ENCODE results near the gene FAM120A. TPM values are rescaled to one million over a fixed set of nuclear protein-coding genes. Genes with fewer than 3 reads are reported as not detected.

Gene FAM120A
- polyA plus RNA-seq, 1 experiment, result 89.4 TPM

GRCh38 chr9:93493949-93494348 lies 42.5 kb downstream of the FAM120A start:
- Histone ChIP-seq H3K27me3 (ENCODE audit: control insufficient read depth, insufficient read depth, low read length) (no peaks in the 10 kb centered on the region), H3K4me3 (ENCODE audit: low read depth, low read length) (no peak overlapping the region), H3K36me3 (ENCODE audit: control insufficient read depth, insufficient read depth, low read length) (peaks cover 5% of the 10 kb centered on the region)
- CTCF ChIA-PET, result no interaction called here
- POLR2A ChIA-PET, result no interaction called here
- TF ChIP-seq, protein P1, sequence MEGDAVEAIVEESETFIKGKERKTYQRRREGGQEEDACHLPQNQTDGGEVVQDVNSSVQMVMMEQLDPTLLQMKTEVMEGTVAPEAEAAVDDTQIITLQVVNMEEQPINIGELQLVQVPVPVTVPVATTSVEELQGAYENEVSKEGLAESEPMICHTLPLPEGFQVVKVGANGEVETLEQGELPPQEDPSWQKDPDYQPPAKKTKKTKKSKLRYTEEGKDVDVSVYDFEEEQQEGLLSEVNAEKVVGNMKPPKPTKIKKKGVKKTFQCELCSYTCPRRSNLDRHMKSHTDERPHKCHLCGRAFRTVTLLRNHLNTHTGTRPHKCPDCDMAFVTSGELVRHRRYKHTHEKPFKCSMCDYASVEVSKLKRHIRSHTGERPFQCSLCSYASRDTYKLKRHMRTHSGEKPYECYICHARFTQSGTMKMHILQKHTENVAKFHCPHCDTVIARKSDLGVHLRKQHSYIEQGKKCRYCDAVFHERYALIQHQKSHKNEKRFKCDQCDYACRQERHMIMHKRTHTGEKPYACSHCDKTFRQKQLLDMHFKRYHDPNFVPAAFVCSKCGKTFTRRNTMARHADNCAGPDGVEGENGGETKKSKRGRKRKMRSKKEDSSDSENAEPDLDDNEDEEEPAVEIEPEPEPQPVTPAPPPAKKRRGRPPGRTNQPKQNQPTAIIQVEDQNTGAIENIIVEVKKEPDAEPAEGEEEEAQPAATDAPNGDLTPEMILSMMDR (IDR thresholded peaks at IDR 0.05; ENCODE audit: insufficient read depth, low read depth, low read length), result no peak
- no peak for DNase-seq (ENCODE audit: low read depth)

DNA sequence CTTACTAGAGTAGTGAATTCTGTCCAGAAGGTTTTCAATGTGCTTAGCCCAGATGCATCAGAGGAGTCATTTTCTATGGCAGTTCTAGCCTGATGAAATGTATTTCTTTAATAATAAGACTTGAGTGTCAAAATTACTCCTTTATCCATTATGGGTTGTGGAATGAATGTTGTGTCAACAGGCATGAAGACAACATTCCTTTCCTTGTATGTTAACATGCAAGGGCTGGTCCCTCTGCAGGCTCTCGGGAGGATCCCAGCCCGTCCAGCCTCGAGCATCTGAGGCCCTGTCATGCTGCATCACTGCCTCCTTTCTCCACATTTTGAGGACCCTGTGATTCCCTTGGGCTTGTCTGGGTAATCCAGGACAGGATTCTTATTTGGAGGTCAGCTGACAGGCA lies 44.8 kb downstream of the FAM120A start:
- CTCF ChIA-PET, result no interaction called here
- no peak for DNase-seq (ENCODE audit: low read depth)

GRCh38 chr9:93500571-93501298 lies 49.2 kb downstream of the FAM120A start:
- Histone ChIP-seq H3K36me3 (ENCODE audit: control insufficient read depth, insufficient read depth, low read length) (peaks cover 3% of the 10 kb centered on the region), H3K27me3 (ENCODE audit: control insufficient read depth, insufficient read depth, low read length) (no peaks in the 10 kb centered on the region), H3K4me3 (ENCODE audit: low read depth, low read length) (peak overlapping the region; percentile 2; the same call in 1 of the 2 replicates)
- no peak for DNase-seq (ENCODE audit: low read depth)
- ChIA-PET CTCF (interaction anchor here (1.0 kb wide), 1 partner anchor 11 kb away, joined by 3 read pairs; no protein-coding TSS in a partner anchor), POLR2A (no interaction called here)
- TF ChIP-seq, protein P1 (IDR thresholded peaks at IDR 0.05; ENCODE audit: insufficient read depth, low read depth, low read length), result no peak

More for the DNA sequence above, 44.8 kb downstream of the FAM120A start:
- Histone ChIP-seq H3K4me3 (ENCODE audit: low read depth, low read length) (no peak overlapping the region), H3K36me3 (ENCODE audit: control insufficient read depth, insufficient read depth, low read length) (peaks cover 5% of the 10 kb centered on the region), H3K27me3 (ENCODE audit: control insufficient read depth, insufficient read depth, low read length) (no peaks in the 10 kb centered on the region)
- TF ChIP-seq, protein P1 (IDR thresholded peaks at IDR 0.05; ENCODE audit: insufficient read depth, low read depth, low read length), result no peak
- POLR2A ChIA-PET, result no interaction called here

- no peaks in the 10 kb centered on the region for H3K27me3 ChIP-seq (ENCODE audit: control insufficient read depth, insufficient read depth, low read length)
- peaks cover 3% of the 10 kb centered on the region for H3K36me3 ChIP-seq (ENCODE audit: control insufficient read depth, insufficient read depth, low read length)
- CTCF ChIA-PET, result interaction anchor here (1.0 kb wide), 1 partner anchor 11 kb away, joined by 3 read pairs; no protein-coding TSS in a partner anchor
- H3K4me3 ChIP-seq (ENCODE audit: low read depth, low read length), result peak overlapping the region; percentile 25
- TF ChIP-seq, protein P1 (IDR thresholded peaks at IDR 0.05; ENCODE audit: insufficient read depth, low read depth, low read length), result no peak
- no peak for DNase-seq (ENCODE audit: low read depth)
- POLR2A ChIA-PET, result no interaction called here
Measured at GRCh38 chr9:93501406-93501805, 49.9 kb downstream of the FAM120A start.

DNA sequence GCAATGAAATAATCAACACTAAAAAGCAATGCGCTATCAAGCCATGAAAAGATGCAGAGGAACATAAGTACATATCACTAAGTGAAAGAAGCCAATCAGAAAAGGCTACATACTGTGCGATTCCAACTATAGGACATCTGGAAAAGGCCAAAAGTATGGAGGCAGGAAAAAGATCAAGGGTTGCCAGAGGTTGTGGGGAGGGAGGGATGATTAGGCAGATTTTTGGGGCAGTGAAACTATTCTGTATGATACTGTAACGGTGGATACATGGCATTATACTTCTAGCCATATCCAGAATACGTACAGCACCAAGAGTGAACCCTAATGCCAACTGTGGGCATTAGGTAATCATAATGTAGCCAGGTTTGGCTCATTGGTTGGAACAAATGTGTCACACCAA lies 51.9 kb downstream of the FAM120A start:
- H3K36me3 ChIP-seq (ENCODE audit: control insufficient read depth, insufficient read depth, low read length), result no peaks in the 10 kb centered on the region; the same call in 1 of the 2 replicates
- TF ChIP-seq, protein P1 (IDR thresholded peaks at IDR 0.05; ENCODE audit: insufficient read depth, low read depth, low read length), result no peak
- no peak for DNase-seq (ENCODE audit: low read depth)
- H3K4me3 ChIP-seq (ENCODE audit: low read depth, low read length), result no peak overlapping the region
- POLR2A ChIA-PET, result no interaction called here
- CTCF ChIA-PET, result no interaction called here
- H3K27me3 ChIP-seq (ENCODE audit: control insufficient read depth, insufficient read depth, low read length), result no peaks in the 10 kb centered on the region
